Measurements from ENCODE around the gene NMS. TPM values are rescaled to one million over a fixed set of nuclear protein-coding genes. Genes with fewer than 3 reads are reported as not detected.

Gene NMS
- total and polyA plus RNA-seq, 2 donors (not counting 1 experiment from before 2014, with no cell fraction given): not detected

- no peaks in the 10 kb centered on the region for H3K79me2 ChIP-seq (ENCODE audit: control insufficient read depth, insufficient read depth, low read length)
- no peaks in the 10 kb centered on the region for H4K20me1 ChIP-seq (ENCODE audit: control insufficient read depth, extremely low read depth, insufficient read depth, low read length)
- no peak overlapping the region for H3K4me2 ChIP-seq (ENCODE audit: extremely low read depth, insufficient read depth, low read length)
- no peak overlapping the region for H3K27ac ChIP-seq (ENCODE audit: insufficient read depth, low read length)
- no peaks in the 10 kb centered on the region for H3K4me1 ChIP-seq (ENCODE audit: control insufficient read depth, extremely low read depth, insufficient read depth, low read length)
- TF ChIP-seq CTCF (conservative IDR thresholded peaks at IDR 0.05 in 1 of 2, IDR thresholded peaks at IDR 0.05 in 1 of 2; ENCODE audit: low read depth in 1 of 2, low read length in 2 of 2) (no peak), EZH2 (IDR thresholded peaks at IDR 0.05; ENCODE audit: low read length, missing control alignments) (no peak)
- H3K36me3 ChIP-seq (ENCODE audit: control insufficient read depth, insufficient read depth, low read length): no peaks in the 10 kb centered on the region
- no peak for DNase-seq (ENCODE audit: low read depth in 2 of 2)
- no peak overlapping the region for H3K4me3 ChIP-seq (replicated peaks in 1 of 4; ENCODE audit: control extremely low read depth in 1 of 4, insufficient read depth in 1 of 4, low read depth in 3 of 4, low read length in 4 of 4)
- H3K9ac ChIP-seq (ENCODE audit: insufficient read depth, low read length): no peak overlapping the region
- no peak overlapping the region for H2AFZ ChIP-seq (ENCODE audit: low read length)
- no peaks in the 10 kb centered on the region for H3K9me3 ChIP-seq (ENCODE audit: control insufficient read depth, insufficient read depth, low read depth, low read length)
- H3K27me3 ChIP-seq (ENCODE audit: control insufficient read depth, insufficient read depth, low read length): no peaks in the 10 kb centered on the region
Observed at GRCh38 chr2:100429726-100430125, 40.6 kb upstream of the NMS start.

- H3K79me2 ChIP-seq (ENCODE audit: control insufficient read depth, insufficient read depth, low read length): no peaks in the 10 kb centered on the region
- H3K36me3 ChIP-seq (ENCODE audit: control insufficient read depth, insufficient read depth, low read length): no peaks in the 10 kb centered on the region
- no peak overlapping the region for H3K4me3 ChIP-seq (replicated peaks in 1 of 4; ENCODE audit: control extremely low read depth in 1 of 4, insufficient read depth in 1 of 4, low read depth in 3 of 4, low read length in 4 of 4)
- no peaks in the 10 kb centered on the region for H3K27me3 ChIP-seq (ENCODE audit: control insufficient read depth, insufficient read depth, low read length)
- no peaks in the 10 kb centered on the region for H3K9me3 ChIP-seq (ENCODE audit: control insufficient read depth, insufficient read depth, low read depth, low read length)
- no peak for DNase-seq (ENCODE audit: low read depth in 2 of 2)
- H3K4me1 ChIP-seq (ENCODE audit: control insufficient read depth, extremely low read depth, insufficient read depth, low read length): no peaks in the 10 kb centered on the region
- TF ChIP-seq EZH2 (IDR thresholded peaks at IDR 0.05; ENCODE audit: low read length, missing control alignments) (no peak), CTCF (conservative IDR thresholded peaks at IDR 0.05 in 1 of 2, IDR thresholded peaks at IDR 0.05 in 1 of 2; ENCODE audit: low read depth in 1 of 2, low read length in 2 of 2) (no peak)
- no peak overlapping the region for H2AFZ ChIP-seq (ENCODE audit: low read length)
- H4K20me1 ChIP-seq (ENCODE audit: control insufficient read depth, extremely low read depth, insufficient read depth, low read length): no peaks in the 10 kb centered on the region
- no peak overlapping the region for H3K9ac ChIP-seq (ENCODE audit: insufficient read depth, low read length)
- H3K4me2 ChIP-seq (ENCODE audit: extremely low read depth, insufficient read depth, low read length): no peak overlapping the region
- H3K27ac ChIP-seq (ENCODE audit: insufficient read depth, low read length): no peak overlapping the region
Observed at GRCh38 chr2:100437751-100438150, 32.5 kb upstream of the NMS start.

- Histone ChIP-seq H3K4me2 (ENCODE audit: extremely low read depth, insufficient read depth, low read length) (no peak overlapping the region), H3K36me3 (ENCODE audit: control insufficient read depth, insufficient read depth, low read length) (no peaks in the 10 kb centered on the region), H3K9ac (ENCODE audit: insufficient read depth, low read length) (no peak overlapping the region), H3K4me3 (replicated peaks in 1 of 4; ENCODE audit: control extremely low read depth in 1 of 4, insufficient read depth in 1 of 4, low read depth in 3 of 4, low read length in 4 of 4) (no peak overlapping the region), H3K27me3 (ENCODE audit: control insufficient read depth, insufficient read depth, low read length) (no peaks in the 10 kb centered on the region), H3K27ac (ENCODE audit: insufficient read depth, low read length) (no peak overlapping the region), H2AFZ (ENCODE audit: low read length) (no peak overlapping the region), H4K20me1 (ENCODE audit: control insufficient read depth, extremely low read depth, insufficient read depth, low read length) (no peaks in the 10 kb centered on the region), H3K4me1 (ENCODE audit: control insufficient read depth, extremely low read depth, insufficient read depth, low read length) (no peaks in the 10 kb centered on the region), H3K79me2 (ENCODE audit: control insufficient read depth, insufficient read depth, low read length) (no peaks in the 10 kb centered on the region), H3K9me3 (ENCODE audit: control insufficient read depth, insufficient read depth, low read depth, low read length) (no peaks in the 10 kb centered on the region)
- DNase-seq (ENCODE audit: low read depth in 2 of 2): no peak
- TF ChIP-seq EZH2 (IDR thresholded peaks at IDR 0.05; ENCODE audit: low read length, missing control alignments): no peak
- no peak for TF ChIP-seq CTCF (conservative IDR thresholded peaks at IDR 0.05 in 1 of 2, IDR thresholded peaks at IDR 0.05 in 1 of 2; ENCODE audit: low read depth in 1 of 2, low read length in 2 of 2)
Observed at GRCh38 chr2:100446696-100447095, 23.6 kb upstream of the NMS start.
